Measurements from ENCODE around the gene PDPK1. TPM values are rescaled to one million over a fixed set of nuclear protein-coding genes. Genes with fewer than 3 reads are reported as not detected.

The PDPK1 gene
- total RNA-seq, 1 donor = 29.9 TPM

DNA sequence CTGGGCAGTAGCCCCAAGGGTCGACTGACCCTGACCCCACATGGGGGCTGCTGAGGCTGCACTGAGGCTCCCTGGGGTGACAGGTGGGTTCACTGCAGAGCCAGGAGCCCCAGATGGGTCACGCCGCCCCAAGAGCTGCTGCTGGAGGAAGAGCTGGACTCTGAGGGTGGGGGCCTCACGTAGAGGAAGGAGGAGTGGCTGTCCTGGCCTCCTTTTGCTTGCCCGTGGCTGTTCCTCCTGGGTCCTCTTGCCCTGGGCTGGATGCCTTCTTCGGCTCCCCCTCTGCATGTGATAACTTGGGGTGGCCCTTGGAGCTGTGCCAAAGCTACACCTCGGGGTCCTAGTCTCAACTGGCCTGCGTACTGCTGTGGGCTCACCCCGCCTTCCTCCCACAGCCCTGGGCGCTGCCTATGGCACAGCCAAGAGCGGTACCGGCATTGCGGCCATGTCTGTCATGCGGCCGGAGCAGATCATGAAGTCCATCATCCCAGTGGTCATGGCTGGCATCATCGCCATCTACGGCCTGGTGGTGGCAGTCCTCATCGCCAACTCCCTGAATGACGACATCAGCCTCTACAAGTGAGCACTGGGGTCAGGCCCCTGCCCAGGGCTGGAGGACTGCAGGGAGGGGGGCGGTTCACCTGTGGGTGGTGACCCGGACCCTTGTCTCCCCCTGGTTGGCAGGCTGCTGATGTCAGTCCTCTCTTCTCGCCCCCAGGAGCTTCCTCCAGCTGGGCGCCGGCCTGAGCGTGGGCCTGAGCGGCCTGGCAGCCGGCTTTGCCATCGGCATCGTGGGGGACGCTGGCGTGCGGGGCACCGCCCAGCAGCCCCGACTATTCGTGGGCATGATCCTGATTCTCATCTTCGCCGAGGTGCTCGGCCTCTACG, 18.8 kb upstream of the PDPK1 start:
- no peak overlapping the region for H3K4me3 ChIP-seq (ENCODE audit: low read depth, low read length)
- TF ChIP-seq CTCF (IDR thresholded peaks at IDR 0.05; ENCODE audit: insufficient read depth, low read length) = no peak
- DNase-seq (ENCODE audit: low read depth) = no peak

GRCh38 chr16:2519711-2520080, 18.1 kb upstream of the PDPK1 start:
- H3K4me3 ChIP-seq (ENCODE audit: low read depth, low read length) = peak overlapping the region; percentile 41

GRCh38 chr16:2520097-2520783, 17.6 kb upstream of the PDPK1 start, which contains the start of gene AMDHD2:
Gene AMDHD2, plus strand, starts transcription at chr16:2520371. Its CDS starts 88 bp downstream, at chr16:2520459.
- peak within 1 kb of the TSS; percentile 82 for H3K4me3 ChIP-seq (ENCODE audit: low read depth, low read length)
- TF ChIP-seq CTCF (IDR thresholded peaks at IDR 0.05; ENCODE audit: insufficient read depth, low read length) = no peak
- DNase-seq (ENCODE audit: low read depth) = peak; percentile 90

More at GRCh38 chr16:2519711-2520080, 18.1 kb upstream of the PDPK1 start:
- no peak for TF ChIP-seq CTCF (IDR thresholded peaks at IDR 0.05; ENCODE audit: insufficient read depth, low read length)
- DNase-seq (ENCODE audit: low read depth) = no peak

GRCh38 chr16:2520784-2521531, 16.9 kb upstream of the PDPK1 start:
- DNase-seq (ENCODE audit: low read depth) = no peak
- peak; percentile 19 for TF ChIP-seq CTCF (IDR thresholded peaks at IDR 0.05; ENCODE audit: insufficient read depth, low read length)
- H3K4me3 ChIP-seq (ENCODE audit: low read depth, low read length) = peak overlapping the region; percentile 82

- TF ChIP-seq CTCF (IDR thresholded peaks at IDR 0.05; ENCODE audit: insufficient read depth, low read length) = no peak
- DNase-seq (ENCODE audit: low read depth) = no peak
- H3K4me3 ChIP-seq (ENCODE audit: low read depth, low read length) = no peak overlapping the region
Observed at GRCh38 chr16:2523801-2524231, 14.0 kb upstream of the PDPK1 start.

- no peak for DNase-seq (ENCODE audit: low read depth)
- no peak for TF ChIP-seq CTCF (IDR thresholded peaks at IDR 0.05; ENCODE audit: insufficient read depth, low read length)
- no peak overlapping the region for H3K4me3 ChIP-seq (ENCODE audit: low read depth, low read length)
Observed at GRCh38 chr16:2524339-2524938, 13.4 kb upstream of the PDPK1 start.
